A673 (cell line): ENCODE measurements around the gene HUS1.

Source experiments
- CTCF ChIP-seq: fragments of 300-800, 200-600 bp; sonication (generic); conservative IDR thresholded peaks from 2 replicates; pipeline ENCODE4 v1.5.1; 2017; ENCODE audit warnings: low read depth, mild to moderate bottlenecking, antibody characterized with exemption, low read length, moderate library complexity, mixed read lengths
- EZH2 ChIP-seq: fragments of 200-600 bp; sonication (generic); IDR thresholded peaks from 2 replicates; pipeline ENCODE4 v1.6.1; 2017; ENCODE audit warnings: borderline replicate concordance, low read depth, mild to moderate bottlenecking, mixed read lengths, antibody characterized with exemption, low read length; ENCODE audit not compliant: poor library complexity, severe bottlenecking

DNA sequence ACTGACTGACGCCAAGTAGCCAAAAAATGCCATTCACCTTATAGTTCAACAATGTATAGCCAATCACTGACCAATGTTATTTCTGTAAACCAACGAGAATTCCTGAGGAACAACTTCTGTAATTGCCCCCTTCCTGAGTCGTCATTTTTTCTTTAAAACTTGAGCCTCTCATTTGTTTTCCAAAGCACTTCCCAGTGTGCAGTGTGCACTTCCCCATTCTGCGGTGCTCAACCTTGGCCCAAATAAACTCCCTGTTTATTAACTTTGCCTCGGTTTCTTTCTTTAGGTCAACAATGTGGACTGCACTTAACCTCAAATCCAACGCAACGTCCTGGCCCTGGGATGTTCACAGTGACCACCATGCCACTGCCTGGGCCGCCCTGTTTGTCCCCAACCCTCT, 46.2 kb downstream of the HUS1 start:
- TF ChIP-seq EZH2: no peak
- TF ChIP-seq CTCF: no peak
